ENCODE data around the gene GRIN2C.

GRCh38 chr17:74815550-74816370 is 43.9 kb downstream of the GRIN2C start:
- TF ChIP-seq POLR2AphosphoS5 (IDR thresholded peaks at IDR 0.05; ENCODE audit: borderline replicate concordance, low read depth, low read length) (no peak), EZH2 (IDR thresholded peaks at IDR 0.05) (no peak)

Data from SK-N-MC (cell line).